ENCODE data around the gene GALNT5. TPM values are rescaled to one million over a fixed set of nuclear protein-coding genes. Genes with fewer than 3 reads are reported as not detected.

The GALNT5 gene
- total and polyA plus RNA-seq, 2 donors (not counting 3 experiments of a cell fraction or from before 2014, with no cell fraction given), result not detected

DNA sequence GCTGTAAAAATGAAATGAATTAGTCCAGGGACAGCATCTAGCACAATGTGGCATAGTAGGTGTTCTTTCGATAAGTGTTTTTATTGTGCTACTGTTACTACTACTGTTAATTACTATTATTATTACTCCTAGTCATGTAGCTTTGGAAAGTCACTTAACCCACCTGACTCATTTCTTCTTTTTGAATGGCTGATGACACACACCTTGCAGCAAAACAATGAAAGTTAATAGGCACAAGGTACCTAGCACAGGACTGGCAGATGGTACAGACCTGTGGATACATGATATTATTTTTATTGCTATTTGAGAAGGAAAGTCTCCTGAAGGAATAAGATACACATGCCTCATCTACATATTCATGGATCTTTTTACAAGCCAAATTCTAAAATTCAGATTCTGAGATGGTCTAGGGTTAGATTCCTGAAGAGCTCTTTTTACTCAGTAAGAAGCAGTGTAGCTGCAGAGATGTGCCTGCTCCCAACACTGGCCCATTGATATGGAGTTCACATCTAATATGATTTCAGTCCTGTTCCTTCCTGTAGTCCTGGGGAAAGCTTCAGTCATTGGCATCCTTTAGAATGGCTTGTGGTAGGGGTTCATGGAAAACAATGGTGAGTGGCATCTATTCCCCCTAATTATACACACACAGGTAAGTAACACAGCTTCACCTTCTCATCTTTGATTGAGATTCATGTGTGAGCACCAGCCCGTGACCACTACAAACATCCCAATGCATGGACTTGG is 76.0 kb downstream of the GALNT5 start:
- no peaks in the 10 kb centered on the region for H3K79me2 ChIP-seq (ENCODE audit: control insufficient read depth, insufficient read depth, low read length)
- DNase-seq (ENCODE audit: low read depth, low spot score) (no peak), FAIRE-seq (no peak)
- no peaks in the 10 kb centered on the region for H3K4me1 ChIP-seq (ENCODE audit: control insufficient read depth, extremely low read depth, insufficient read depth, low read length)
- dilution Hi-C loops (cut with MboI; ENCODE audit: extremely low pct_ligation_motif_present, low sequenced_read_pairs) (no loop called here), intact Hi-C loops (cut with micrococcal nuclease) (no loop called here)
- BruUV-seq (replicated peaks), result no TSS peak
- no peaks in the 10 kb centered on the region for H3K9me3 ChIP-seq (replicated peaks; ENCODE audit: control insufficient read depth, insufficient read depth, low read length)
- H3K4me3 ChIP-seq (replicated peaks in 1 of 3; ENCODE audit: insufficient read depth in 1 of 3, low read depth in 1 of 3, low read length in 3 of 3), result no peak overlapping the region
- H3K27ac ChIP-seq (ENCODE audit: insufficient read depth, low read depth, low read length), result no peak overlapping the region
- no peaks in the 10 kb centered on the region for H4K20me1 ChIP-seq (replicated peaks; ENCODE audit: control insufficient read depth, extremely low read depth, insufficient read depth, low read length)
- no peaks in the 10 kb centered on the region for H3K27me3 ChIP-seq (ENCODE audit: control insufficient read depth in 2 of 2, insufficient read depth in 2 of 2, low read length in 2 of 2)
- H2AFZ ChIP-seq (ENCODE audit: low read depth, low read length), result no peak overlapping the region
- ChIA-PET CTCF (interaction anchor here (15.2 kb wide), 1 partner anchor 29 kb away, joined by 249 read pairs; no protein-coding TSS in a partner anchor), POLR2A (no interaction called here)
- TF ChIP-seq GATA2 (IDR thresholded peaks at IDR 0.05; ENCODE audit: insufficient read depth, insufficient read length, low read depth, low read length) (no peak), MYC (IDR thresholded peaks at IDR 0.05; ENCODE audit: low read depth, low read length) (no peak), FOS (IDR thresholded peaks at IDR 0.05; ENCODE audit: borderline replicate concordance, insufficient read depth, low read length) (no peak), POLR2A (IDR thresholded peaks at IDR 0.05; ENCODE audit: low read depth, low read length) (no peak), JUN (IDR thresholded peaks at IDR 0.05; ENCODE audit: borderline replicate concordance, insufficient read depth, insufficient read length, low read depth) (no peak), POLR2AphosphoS5 (IDR thresholded peaks at IDR 0.05; ENCODE audit: insufficient read depth, low read depth, low read length) (no peak), EZH2 (IDR thresholded peaks at IDR 0.05; ENCODE audit: borderline replicate concordance, low read depth, low read length, severe bottlenecking) (no peak)
- TF ChIP-seq, protein P1, sequence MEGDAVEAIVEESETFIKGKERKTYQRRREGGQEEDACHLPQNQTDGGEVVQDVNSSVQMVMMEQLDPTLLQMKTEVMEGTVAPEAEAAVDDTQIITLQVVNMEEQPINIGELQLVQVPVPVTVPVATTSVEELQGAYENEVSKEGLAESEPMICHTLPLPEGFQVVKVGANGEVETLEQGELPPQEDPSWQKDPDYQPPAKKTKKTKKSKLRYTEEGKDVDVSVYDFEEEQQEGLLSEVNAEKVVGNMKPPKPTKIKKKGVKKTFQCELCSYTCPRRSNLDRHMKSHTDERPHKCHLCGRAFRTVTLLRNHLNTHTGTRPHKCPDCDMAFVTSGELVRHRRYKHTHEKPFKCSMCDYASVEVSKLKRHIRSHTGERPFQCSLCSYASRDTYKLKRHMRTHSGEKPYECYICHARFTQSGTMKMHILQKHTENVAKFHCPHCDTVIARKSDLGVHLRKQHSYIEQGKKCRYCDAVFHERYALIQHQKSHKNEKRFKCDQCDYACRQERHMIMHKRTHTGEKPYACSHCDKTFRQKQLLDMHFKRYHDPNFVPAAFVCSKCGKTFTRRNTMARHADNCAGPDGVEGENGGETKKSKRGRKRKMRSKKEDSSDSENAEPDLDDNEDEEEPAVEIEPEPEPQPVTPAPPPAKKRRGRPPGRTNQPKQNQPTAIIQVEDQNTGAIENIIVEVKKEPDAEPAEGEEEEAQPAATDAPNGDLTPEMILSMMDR (IDR thresholded peaks at IDR 0.05; ENCODE audit: extremely low read depth in 1 of 2, insufficient read depth in 1 of 2, low read depth in 1 of 2, low read length in 2 of 2), result no peak
- TF ChIP-seq, protein P2, sequence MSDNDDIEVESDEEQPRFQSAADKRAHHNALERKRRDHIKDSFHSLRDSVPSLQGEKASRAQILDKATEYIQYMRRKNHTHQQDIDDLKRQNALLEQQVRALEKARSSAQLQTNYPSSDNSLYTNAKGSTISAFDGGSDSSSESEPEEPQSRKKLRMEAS (IDR thresholded peaks at IDR 0.05; ENCODE audit: insufficient read depth, insufficient read length), result no peak
- H3K9ac ChIP-seq (replicated peaks; ENCODE audit: extremely low read depth, insufficient read depth, low read length), result no peak overlapping the region
- H3K36me3 ChIP-seq (ENCODE audit: control insufficient read depth in 2 of 2, extremely low read depth in 1 of 2, insufficient read depth in 2 of 2, low read length in 2 of 2), result no peaks in the 10 kb centered on the region
- H3K4me2 ChIP-seq (ENCODE audit: insufficient read depth, low read length), result no peak overlapping the region
- no peaks in the 10 kb centered on the region for H3K9me1 ChIP-seq (replicated peaks; ENCODE audit: control insufficient read depth, extremely low read depth, insufficient read depth, low read length)
